ENCODE data around the gene BEGAIN. TPM values are rescaled to one million over a fixed set of nuclear protein-coding genes. Genes with fewer than 3 reads are reported as not detected.

The BEGAIN gene
- total RNA-seq, 4 donors from 2014 or later = 0.47 to 1.5 (median 0.53) TPM; not detected in 1

DNA sequence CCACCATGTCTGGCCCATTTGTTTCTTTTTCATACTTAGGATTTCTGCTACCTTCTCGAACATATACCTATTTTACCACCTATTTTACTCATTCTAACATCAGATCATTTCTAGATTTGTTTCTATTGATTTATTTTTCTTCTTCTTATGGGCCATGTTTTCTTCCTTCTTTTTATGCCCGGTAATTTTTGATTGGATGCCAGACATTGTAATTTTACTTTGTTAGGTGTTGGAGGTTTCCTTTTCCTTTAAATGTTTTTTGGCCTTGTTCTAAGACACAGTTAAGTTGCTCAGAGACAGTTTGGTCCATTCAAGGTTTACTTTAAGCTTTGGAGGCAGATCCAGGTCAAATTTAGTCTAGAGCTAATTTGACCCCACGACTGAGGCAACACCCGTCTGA, 14.7 kb upstream of the BEGAIN start:
- WGBS, 2 donors = 78 to 84% methylated on average over 4 of the region's 4 CpGs
- Histone ChIP-seq H3K4me3 (no peak overlapping the region), H3K27me3 (peaks cover 0 to 71% (median 2%) of the 10 kb centered on the region in 4 donors), H3K4me1 (no peaks in the 10 kb centered on the region), H3K9me3 (peaks cover 0 to 12% (median 0%) of the 10 kb centered on the region in 3 donors), H3K27ac (no peak overlapping the region), H3K36me3 (no peaks in the 10 kb centered on the region)
- intact Hi-C loops (cut with DNase I) = no loop called here
- DNase-seq = no peak
- no peak for TF ChIP-seq POLR2A (IDR thresholded peaks at IDR 0.05)
- TF ChIP-seq, protein P1, sequence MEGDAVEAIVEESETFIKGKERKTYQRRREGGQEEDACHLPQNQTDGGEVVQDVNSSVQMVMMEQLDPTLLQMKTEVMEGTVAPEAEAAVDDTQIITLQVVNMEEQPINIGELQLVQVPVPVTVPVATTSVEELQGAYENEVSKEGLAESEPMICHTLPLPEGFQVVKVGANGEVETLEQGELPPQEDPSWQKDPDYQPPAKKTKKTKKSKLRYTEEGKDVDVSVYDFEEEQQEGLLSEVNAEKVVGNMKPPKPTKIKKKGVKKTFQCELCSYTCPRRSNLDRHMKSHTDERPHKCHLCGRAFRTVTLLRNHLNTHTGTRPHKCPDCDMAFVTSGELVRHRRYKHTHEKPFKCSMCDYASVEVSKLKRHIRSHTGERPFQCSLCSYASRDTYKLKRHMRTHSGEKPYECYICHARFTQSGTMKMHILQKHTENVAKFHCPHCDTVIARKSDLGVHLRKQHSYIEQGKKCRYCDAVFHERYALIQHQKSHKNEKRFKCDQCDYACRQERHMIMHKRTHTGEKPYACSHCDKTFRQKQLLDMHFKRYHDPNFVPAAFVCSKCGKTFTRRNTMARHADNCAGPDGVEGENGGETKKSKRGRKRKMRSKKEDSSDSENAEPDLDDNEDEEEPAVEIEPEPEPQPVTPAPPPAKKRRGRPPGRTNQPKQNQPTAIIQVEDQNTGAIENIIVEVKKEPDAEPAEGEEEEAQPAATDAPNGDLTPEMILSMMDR (IDR thresholded peaks at IDR 0.05) = no peak

DNA sequence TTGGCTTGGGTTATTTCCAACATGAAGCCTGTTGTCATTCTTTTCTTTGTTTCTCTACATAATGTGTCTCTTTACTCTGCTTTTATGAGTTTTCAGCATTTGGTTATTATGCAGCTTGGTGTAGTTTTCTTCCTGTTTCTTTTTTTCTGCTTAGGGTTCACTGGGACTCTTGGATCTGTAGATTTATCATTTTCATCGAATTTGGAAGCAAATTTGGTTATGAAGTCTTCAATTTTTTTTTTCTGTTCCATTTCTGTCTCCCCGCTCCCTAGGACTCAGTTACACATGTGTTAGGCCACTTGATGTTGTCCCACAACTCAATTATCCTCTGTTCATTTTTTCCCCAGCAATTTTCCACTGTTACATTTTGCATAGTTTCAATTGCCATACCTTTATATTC, 13.8 kb upstream of the BEGAIN start:
- no peaks in the 10 kb centered on the region for H3K4me1 ChIP-seq
- WGBS, 2 donors = 67 to 81% methylated on average over 2 of the region's 2 CpGs
- H3K36me3 ChIP-seq = no peaks in the 10 kb centered on the region
- no peak overlapping the region for H3K27ac ChIP-seq
- peaks cover 0 to 69% (median 2%) of the 10 kb centered on the region in 4 donors for H3K27me3 ChIP-seq
- TF ChIP-seq, protein P1 (IDR thresholded peaks at IDR 0.05) = no peak
- TF ChIP-seq POLR2A (IDR thresholded peaks at IDR 0.05) = no peak
- H3K9me3 ChIP-seq = peaks cover 0 to 12% (median 0%) of the 10 kb centered on the region in 3 donors
- H3K4me3 ChIP-seq = no peak overlapping the region
- DNase-seq = no peak
- intact Hi-C loops (cut with DNase I) = no loop called here

DNA sequence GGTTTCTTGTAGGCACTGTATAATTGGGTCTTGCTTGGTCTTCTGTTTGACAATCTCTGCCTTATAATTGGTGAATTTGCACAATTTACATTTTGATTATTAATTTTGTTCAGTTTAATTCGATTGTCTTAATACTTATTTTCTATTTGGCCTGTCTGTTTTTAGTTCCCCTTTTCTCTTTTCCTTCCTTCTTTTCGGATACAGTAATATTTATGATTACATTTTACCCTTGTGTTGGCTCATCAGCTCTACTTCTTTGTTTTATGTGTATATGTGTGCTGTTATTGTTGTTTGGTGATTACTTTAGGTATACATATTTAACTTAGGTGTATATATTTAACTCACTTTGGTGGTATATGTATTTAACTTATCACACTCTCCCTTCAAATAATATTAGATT, 12.8 kb upstream of the BEGAIN start:
- 42 to 53% methylated on average over 2 of the region's 2 CpGs for WGBS, 2 donors
- Histone ChIP-seq H3K4me1 (no peaks in the 10 kb centered on the region), H3K9me3 (peaks cover 0 to 12% (median 0%) of the 10 kb centered on the region in 3 donors), H3K36me3 (no peaks in the 10 kb centered on the region), H3K27me3 (peaks cover 0 to 66% (median 2%) of the 10 kb centered on the region in 4 donors), H3K27ac (no peak overlapping the region), H3K4me3 (no peak overlapping the region)
- intact Hi-C loops (cut with DNase I) = no loop called here
- DNase-seq = no peak
- TF ChIP-seq, protein P1 (IDR thresholded peaks at IDR 0.05) = no peak
- no peak for TF ChIP-seq POLR2A (IDR thresholded peaks at IDR 0.05)

DNA sequence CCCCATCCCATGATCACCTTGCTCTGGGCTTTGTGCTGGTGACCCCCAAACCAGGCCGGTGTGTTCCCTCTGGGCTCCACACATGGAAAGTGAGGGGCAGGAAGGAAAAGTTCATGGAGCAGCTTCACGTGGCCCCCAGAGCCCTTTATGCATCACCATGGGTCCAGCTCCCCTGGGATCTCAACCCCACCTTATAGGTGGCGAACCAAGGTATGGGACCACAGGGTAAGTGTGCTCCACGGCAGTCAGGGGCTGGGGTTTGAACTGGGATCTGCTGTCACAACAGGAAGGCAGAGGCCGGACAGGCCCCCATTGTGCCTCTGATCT, 7.4 kb upstream of the BEGAIN start:
- H3K36me3 ChIP-seq = no peaks in the 10 kb centered on the region
- WGBS, 2 donors = 59 to 60% methylated on average over 1 to 2 of the region's 5 CpGs
- no peak overlapping the region for H3K27ac ChIP-seq
- TF ChIP-seq, protein P1 (IDR thresholded peaks at IDR 0.05) = no peak
- no peak for TF ChIP-seq POLR2A (IDR thresholded peaks at IDR 0.05)
- no peak overlapping the region for H3K4me3 ChIP-seq
- intact Hi-C loops (cut with DNase I) = no loop called here
- H3K9me3 ChIP-seq = no peaks in the 10 kb centered on the region
- no peak for DNase-seq
- no peaks in the 10 kb centered on the region for H3K4me1 ChIP-seq
- H3K27me3 ChIP-seq = peaks cover 0 to 74% (median 0%) of the 10 kb centered on the region in 4 donors

DNA sequence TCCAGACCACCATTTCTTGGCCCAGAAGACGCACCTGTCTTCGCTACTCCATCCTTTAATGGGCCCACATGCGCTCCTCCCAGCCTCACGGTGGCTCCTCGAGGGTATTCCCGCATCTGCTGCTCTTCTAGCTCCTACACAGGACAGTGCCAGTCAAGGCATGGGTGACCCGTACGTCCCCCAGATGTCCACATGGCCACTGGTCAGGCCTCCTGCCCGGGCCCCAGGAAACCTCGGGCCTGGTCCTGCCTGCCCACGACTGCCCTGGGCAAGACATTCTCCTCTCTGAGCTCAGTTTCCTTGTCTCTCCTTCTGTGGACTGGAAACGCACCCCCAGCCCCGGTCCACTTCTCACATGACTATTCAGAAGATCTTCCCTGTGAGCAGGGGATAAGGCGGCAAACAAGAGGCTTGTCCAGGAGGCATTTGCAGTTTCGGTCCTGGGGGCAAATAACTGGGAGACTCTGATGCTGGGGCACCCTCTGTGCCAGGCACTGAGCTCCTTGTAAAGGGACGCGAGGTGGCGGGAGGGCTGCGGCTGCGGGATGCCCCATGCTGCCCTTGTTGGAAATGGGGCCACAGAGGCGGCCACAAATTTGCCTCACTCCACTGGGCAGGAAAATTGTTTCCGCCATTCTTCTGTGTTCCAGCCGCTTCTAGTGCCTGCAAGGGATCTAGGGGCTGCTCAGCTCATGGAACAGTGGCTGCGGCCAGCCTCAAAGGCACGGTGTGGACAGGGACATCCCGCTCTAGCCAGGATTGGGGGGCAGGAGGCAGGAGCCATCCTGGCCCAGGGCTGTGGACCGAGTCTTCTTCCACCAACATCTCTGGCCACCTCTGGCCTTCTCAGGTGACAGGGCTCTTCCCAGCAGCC, 6.8 kb upstream of the BEGAIN start:
- Histone ChIP-seq H3K4me3 (no peak overlapping the region), H3K4me1 (no peaks in the 10 kb centered on the region), H3K27me3 (peaks cover 0 to 75% (median 0%) of the 10 kb centered on the region in 4 donors), H3K36me3 (no peaks in the 10 kb centered on the region), H3K27ac (no peak overlapping the region), H3K9me3 (no peaks in the 10 kb centered on the region)
- intact Hi-C loops (cut with DNase I) = no loop called here
- no peak for TF ChIP-seq POLR2A (IDR thresholded peaks at IDR 0.05)
- TF ChIP-seq, protein P1 (IDR thresholded peaks at IDR 0.05) = no peak
- WGBS, 2 donors = 82 to 86% methylated on average over 11 to 12 of the region's 27 CpGs
- DNase-seq = no peak

Measured in esophagus squamous epithelium (tissue), 5 donors.